HG02852 (cell line): ENCODE results near the gene ZFP92.

Source experiments
- ATAC-seq: cut with Tn5 transposase; IDR thresholded peaks from one replicate; pipeline ENCODE4 v1.9.1; 2021; ENCODE audit warnings: mild to moderate bottlenecking, moderate library complexity; ENCODE audit not compliant: unreplicated experiment

ZFP92 gene

DNA sequence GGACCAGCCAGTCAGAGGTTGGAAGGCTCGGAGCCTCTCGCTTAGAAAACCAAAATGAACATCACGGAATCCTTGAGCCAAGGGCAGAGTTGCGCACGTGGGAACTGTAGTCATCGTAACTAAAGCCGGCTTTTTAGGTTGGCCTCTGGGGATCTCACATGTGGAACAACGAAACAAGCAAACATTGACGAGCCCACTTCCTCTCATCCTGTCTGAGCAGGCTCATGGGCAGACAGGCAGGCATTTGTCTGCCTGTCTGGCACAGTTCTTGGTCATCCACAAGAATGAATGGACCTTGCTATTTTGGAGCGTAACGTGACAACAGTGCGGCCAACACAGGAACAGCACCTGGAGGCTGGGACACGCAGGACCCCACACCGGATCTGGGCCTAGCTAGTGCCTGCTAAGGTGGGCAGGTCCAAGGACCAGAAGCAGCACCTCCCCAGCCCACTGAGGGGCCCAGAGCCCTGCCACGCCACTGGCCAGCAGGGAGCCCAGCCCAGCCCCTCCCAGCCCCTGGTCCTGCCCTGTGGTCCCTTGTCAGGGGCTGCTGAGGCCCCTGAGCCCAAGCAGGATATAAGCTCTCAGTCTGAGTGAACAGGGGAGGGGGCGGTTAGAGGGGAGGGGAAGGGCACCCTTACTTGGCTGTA lies 43.8 kb downstream of the ZFP92 start:
- ATAC-seq = no peak

DNA sequence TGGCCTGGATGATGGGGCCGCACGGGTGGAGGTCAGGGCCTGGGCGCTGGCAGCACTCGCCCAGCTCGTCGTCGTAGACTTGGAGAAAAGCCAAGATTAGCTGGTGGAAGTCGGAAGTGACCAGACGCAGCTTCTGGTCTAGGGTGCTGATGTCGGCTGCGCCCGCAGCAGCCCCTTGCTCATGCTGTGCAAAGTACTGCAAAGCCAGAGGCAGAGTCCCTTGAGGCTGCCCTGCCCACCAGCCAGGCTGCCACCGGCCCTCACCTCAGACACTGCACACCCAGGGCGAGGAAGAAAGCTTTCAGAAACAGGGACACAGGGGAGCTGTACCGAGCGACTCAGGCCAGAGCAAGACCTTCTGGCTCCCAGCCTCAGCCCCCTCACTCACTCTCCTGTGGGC lies 44.3 kb downstream of the ZFP92 start:
- no peak for ATAC-seq

DNA sequence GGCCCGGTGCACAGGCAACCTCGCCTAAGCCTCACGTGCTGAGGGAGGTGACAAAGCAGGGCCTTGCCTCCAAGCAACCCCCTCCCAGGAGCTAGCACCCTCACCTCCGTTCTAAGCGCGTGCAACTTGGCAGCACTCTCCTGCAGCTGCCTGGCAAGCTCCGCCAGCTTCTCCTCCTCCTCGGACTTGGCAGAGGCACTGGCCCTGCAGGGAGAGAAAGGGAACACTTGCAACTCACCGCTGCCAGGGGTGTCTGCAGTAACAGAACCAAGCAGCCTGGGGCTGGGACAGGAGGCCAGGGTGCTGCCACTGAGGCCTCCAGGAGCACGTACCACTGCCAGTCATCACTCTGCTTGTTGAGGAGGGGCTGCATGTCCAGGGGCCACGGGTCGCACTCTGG lies 44.9 kb downstream of the ZFP92 start:
- ATAC-seq = no peak

DNA sequence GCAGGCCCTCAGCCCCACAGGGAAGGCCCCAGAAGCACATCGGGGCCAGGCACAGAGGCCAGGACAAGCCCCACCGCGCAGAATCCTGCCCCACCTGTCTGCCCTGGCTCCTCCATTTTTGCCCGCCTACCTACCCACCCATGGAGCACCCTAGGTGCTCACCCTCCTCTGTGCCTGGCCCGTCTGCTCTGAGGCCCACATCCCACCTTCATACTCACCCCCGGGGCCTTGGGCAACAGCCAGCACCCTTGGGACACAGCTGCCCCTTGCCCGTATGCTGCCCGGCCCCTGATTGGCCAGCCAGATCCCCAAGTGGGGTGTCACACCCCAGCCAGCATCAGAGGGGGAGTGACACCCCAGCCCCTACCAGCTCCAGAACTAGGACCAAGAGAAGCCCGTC lies 45.4 kb downstream of the ZFP92 start:
- ATAC-seq = no peak

DNA sequence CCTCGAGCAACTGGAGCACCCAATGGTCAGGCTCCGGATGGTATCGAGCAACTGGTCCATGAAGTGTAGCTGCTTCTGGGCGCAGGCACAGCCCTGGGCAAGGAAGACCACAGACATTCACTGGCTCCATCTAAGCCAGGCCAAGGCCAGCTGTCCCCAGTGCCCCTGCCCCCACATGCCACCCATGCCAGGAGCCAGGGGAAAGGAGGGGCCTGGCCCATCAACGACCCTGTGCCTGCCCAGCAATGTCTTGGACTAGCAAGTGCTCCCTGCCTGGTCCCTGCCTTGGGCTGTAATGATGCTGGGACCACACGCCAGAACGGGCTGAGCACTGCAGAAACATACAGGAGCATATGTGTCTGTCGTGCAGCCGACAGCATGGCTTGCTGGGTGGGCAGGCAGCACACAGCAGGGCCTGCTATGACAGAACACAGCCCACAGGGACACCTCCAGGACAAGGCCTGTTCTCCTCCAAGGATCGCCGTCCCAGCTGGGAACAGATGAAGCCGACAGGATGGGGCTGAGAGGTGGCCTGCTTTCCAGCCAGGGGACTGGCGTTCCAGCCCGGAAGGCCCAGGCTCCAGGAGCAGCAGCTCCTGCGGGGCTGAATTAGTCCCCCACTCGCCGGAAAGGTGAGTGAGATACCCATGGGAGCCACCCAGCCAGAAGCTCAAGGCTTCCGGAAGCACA lies 46.0 kb downstream of the ZFP92 start:
- ATAC-seq = no peak

DNA sequence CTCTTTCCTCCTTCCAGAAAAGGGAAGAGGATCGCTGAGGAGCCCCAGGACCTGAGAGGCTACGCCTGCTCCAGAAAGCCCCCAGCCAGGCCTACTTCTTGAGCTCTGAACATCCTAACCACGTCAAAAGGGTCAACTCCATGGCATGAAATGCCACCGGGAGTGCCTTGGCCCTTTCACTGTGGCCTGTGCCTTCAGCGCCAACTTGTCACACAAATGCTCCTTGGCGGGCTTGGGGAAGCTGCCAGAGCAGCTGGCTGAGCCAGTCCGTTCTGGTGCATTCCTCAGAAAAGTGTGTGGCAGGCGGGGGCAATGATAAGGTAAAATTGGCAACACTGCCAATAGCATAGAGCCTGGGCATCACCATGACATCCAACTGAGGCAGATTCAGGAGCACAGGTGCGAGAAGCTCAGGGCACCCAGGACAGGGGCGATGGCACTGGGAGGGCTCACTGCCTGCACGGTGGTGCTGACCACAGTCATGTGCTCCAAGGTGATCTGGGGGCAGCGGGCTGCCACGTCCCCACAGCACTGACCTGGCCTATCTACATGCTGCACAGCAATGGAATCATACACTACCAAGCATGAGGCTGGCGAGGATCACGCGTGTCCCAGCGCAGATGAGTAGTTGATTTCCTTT lies 46.7 kb downstream of the ZFP92 start:
- ATAC-seq = no peak

DNA sequence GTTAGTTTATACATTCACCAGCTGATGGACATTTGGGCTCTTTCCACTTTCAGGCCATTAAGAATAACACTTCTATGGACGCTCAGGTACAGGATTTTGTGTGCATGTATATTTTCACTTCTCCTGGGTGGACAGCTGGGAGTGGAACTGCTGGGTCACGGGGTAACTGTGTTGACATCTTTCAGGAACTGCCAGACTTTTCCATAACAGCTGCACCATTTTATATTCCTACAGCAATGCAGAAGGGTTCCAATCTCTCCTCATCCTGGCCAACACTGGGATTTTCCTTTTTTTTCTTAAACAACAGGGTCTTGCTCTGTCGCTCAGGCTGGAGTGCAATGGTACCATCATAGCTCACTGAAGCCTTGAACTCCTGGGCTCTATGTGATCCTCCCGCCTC lies 47.2 kb downstream of the ZFP92 start:
- ATAC-seq = no peak

DNA sequence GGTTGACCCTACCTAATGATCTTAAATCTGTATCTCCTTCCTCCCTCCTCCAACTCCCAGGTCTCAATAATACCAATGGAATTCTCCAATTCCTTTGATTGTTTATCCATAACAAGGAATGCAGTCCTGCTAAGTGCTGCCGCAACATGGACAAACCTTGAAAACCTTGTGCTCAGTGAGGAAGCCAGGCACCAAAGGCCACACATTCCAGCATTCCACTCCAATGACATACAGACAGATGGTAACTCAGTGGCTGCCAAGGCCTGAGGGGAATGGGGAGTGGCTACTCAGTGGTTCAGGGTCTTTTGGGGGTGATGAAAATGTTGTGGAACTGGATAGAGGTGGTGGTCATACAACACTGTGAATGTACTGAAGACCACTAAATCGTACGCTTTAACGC lies 48.7 kb downstream of the ZFP92 start:
- no peak for ATAC-seq

DNA sequence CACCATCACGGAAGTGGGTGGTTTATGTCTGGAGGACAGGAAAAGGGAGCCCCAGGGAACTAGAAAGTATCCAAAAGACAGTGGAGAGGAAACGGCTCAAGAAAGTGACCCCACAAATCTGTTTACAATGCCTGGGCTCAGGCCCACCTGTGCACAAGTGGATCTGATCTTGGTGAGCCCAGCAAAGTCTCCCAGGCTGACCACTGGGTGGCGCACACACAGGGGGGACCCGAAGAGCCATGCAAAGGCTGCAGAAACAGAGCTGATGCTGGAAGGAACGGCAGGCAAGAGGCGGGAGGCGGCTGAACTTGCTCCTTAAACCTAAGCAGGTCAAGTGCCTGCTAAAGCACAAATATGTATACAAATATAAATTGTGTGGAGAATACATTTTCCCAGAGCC lies 49.6 kb downstream of the ZFP92 start:
- no peak for ATAC-seq
